Urothelium cell line (cell line): ENCODE data around the gene SUCLG2.

Source experiments
- DNase-seq: peaks from one replicate; pipeline ENCODE4 v3.0.0; 2011; ENCODE audit warnings: low spot score, mixed read lengths
- FAIRE-seq: peaks from 2 replicates; lab custom pipeline; 2011; peaks lifted over from hg19 to GRCh38; lab: Jason Lieb, UNC

SUCLG2 gene

GRCh38 chr3:67463656-67464055 lies 190.8 kb downstream of the SUCLG2 start:
- no peak for FAIRE-seq

GRCh38 chr3:67462187-67462586 lies 192.2 kb downstream of the SUCLG2 start:
- DNase-seq (no peak), FAIRE-seq (no peak)

More at GRCh38 chr3:67463656-67464055, 190.8 kb downstream of the SUCLG2 start:
- no peak for DNase-seq

- no peak for FAIRE-seq
- DNase-seq: no peak
Observed at GRCh38 chr3:67461667-67462142, 192.7 kb downstream of the SUCLG2 start.

- FAIRE-seq (no peak), DNase-seq (no peak)
Observed at GRCh38 chr3:67460841-67461510, 193.4 kb downstream of the SUCLG2 start.

- FAIRE-seq: no peak
- DNase-seq: no peak
Observed at GRCh38 chr3:67459796-67460195, 194.6 kb downstream of the SUCLG2 start.

- FAIRE-seq: no peak
- no peak for DNase-seq
Observed at GRCh38 chr3:67458896-67459530, 195.4 kb downstream of the SUCLG2 start.

GRCh38 chr3:67458408-67458807 lies 196.0 kb downstream of the SUCLG2 start:
- DNase-seq: no peak
- FAIRE-seq: no peak

- DNase-seq (no peak), FAIRE-seq (no peak)
Observed at GRCh38 chr3:67453628-67454027, 200.8 kb downstream of the SUCLG2 start.

GRCh38 chr3:67450153-67450552 lies 204.3 kb downstream of the SUCLG2 start:
- FAIRE-seq (no peak), DNase-seq (no peak)

GRCh38 chr3:67447393-67447792 lies 207.0 kb downstream of the SUCLG2 start:
- DNase-seq (no peak), FAIRE-seq (no peak)

- no peak for DNase-seq
- no peak for FAIRE-seq
Observed at GRCh38 chr3:67437789-67438188, 216.6 kb downstream of the SUCLG2 start.

GRCh38 chr3:67437090-67437489 lies 217.3 kb downstream of the SUCLG2 start:
- no peak for DNase-seq
- no peak for FAIRE-seq

GRCh38 chr3:67433109-67433508 lies 221.3 kb downstream of the SUCLG2 start:
- FAIRE-seq (no peak), DNase-seq (no peak)

GRCh38 chr3:67431887-67432286 lies 222.5 kb downstream of the SUCLG2 start:
- DNase-seq (no peak), FAIRE-seq (no peak)

GRCh38 chr3:67423722-67424121 lies 230.7 kb downstream of the SUCLG2 start:
- DNase-seq (no peak), FAIRE-seq (no peak)

GRCh38 chr3:67421912-67422311 lies 232.5 kb downstream of the SUCLG2 start:
- DNase-seq (no peak), FAIRE-seq (no peak)

- DNase-seq: no peak
- no peak for FAIRE-seq
Observed at GRCh38 chr3:67419779-67420178, 234.6 kb downstream of the SUCLG2 start.

- DNase-seq: no peak
Observed at GRCh38 chr3:67419218-67419529, 235.2 kb downstream of the SUCLG2 start.

GRCh38 chr3:67418426-67419217 lies 235.8 kb downstream of the SUCLG2 start:
- DNase-seq (no peak), FAIRE-seq (no peak)

More at GRCh38 chr3:67419218-67419529, 235.2 kb downstream of the SUCLG2 start:
- FAIRE-seq: no peak

- no peak for FAIRE-seq
- DNase-seq: no peak
Observed at GRCh38 chr3:67416703-67417102, 237.7 kb downstream of the SUCLG2 start.

GRCh38 chr3:67415511-67415910 lies 238.9 kb downstream of the SUCLG2 start:
- no peak for FAIRE-seq

GRCh38 chr3:67414740-67415139 lies 239.7 kb downstream of the SUCLG2 start:
- FAIRE-seq: no peak
- no peak for DNase-seq

More at GRCh38 chr3:67415511-67415910, 238.9 kb downstream of the SUCLG2 start:
- DNase-seq: no peak
